ENCODE measurements around the gene SRC. TPM values are rescaled to one million over a fixed set of nuclear protein-coding genes. Genes with fewer than 3 reads are reported as not detected.

SRC gene
- polyA plus RNA-seq, 1 donor (not counting 4 experiments of a cell fraction or from before 2014, with no cell fraction given), result 22.8 TPM

DNA sequence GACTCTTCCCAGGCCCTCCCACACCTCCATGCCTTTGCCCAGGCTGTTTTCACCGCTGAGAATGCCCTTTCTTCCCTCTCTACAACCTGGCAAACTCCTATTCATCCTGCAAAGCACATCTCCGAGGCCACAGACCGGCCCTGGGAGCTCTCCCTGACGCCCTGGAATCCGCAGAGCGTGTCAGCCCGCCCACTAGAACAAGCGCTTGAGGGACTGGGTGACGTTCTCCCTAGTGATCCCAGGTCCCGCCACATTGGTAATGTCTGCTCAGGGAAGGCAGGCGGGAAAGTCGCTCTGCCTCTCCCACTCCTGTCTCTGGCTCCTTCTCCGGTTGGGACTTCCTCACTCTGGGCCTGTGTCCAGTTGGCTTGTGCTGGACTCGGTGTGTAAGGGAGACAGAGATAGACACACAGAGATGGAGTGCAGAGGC, 61.6 kb downstream of the SRC start:
- no peak overlapping the region for H3K27ac ChIP-seq (ENCODE audit: control insufficient read depth, insufficient read depth, low read length)
- no peaks in the 10 kb centered on the region for H3K9me1 ChIP-seq (ENCODE audit: control insufficient read depth, extremely low read depth, insufficient read depth, low read length)
- H2AFZ ChIP-seq (ENCODE audit: control insufficient read depth, low read length), result no peak overlapping the region
- H4K20me1 ChIP-seq (ENCODE audit: control insufficient read depth, extremely low read depth, insufficient read depth, low read length), result peaks cover 5% of the 10 kb centered on the region
- H3K4me3 ChIP-seq (ENCODE audit: control insufficient read depth in 2 of 3, extremely low read depth in 1 of 3, insufficient read depth in 2 of 3, low read depth in 1 of 3, low read length in 3 of 3), result no peak overlapping the region
- peak overlapping the region; percentile 90 for H3K4me2 ChIP-seq (ENCODE audit: control insufficient read depth, extremely low read depth, insufficient read depth, low read depth, low read length)
- TF ChIP-seq EZH2 (IDR thresholded peaks at IDR 0.05; ENCODE audit: low read length) (no peak), CTCF (optimal IDR thresholded peaks at IDR 0.05 in 1 of 3, IDR thresholded peaks at IDR 0.05 in 1 of 3, conservative IDR thresholded peaks at IDR 0.05 in 1 of 3; ENCODE audit: extremely low read depth in 1 of 3, insufficient read depth in 2 of 3, low read length in 3 of 3) (no peak)
- FAIRE-seq, result no peak
- DNase-seq (ENCODE audit: low read depth, low spot score), result no peak
- dilution Hi-C loops (cut with MboI; ENCODE audit: extremely low pct_ligation_motif_present, low sequenced_read_pairs), result no loop called here
- peak overlapping the region; percentile 20 for H3K9ac ChIP-seq (ENCODE audit: control insufficient read depth, extremely low read depth, insufficient read depth, low read length)
- H3K9me3 ChIP-seq (ENCODE audit: control insufficient read depth, low read depth, low read length), result no peaks in the 10 kb centered on the region
- no peaks in the 10 kb centered on the region for H3K79me2 ChIP-seq (ENCODE audit: control insufficient read depth, insufficient read depth, low read length)
- H3K4me1 ChIP-seq (ENCODE audit: control insufficient read depth, extremely low read depth, insufficient read depth, low read length), result peaks cover 19% of the 10 kb centered on the region
- peaks cover 4 to 8% of the 10 kb centered on the region in 2 experiments for H3K36me3 ChIP-seq (ENCODE audit: control insufficient read depth in 2 of 2, extremely low read depth in 1 of 2, insufficient read depth in 2 of 2, low read length in 2 of 2)
- H3K27me3 ChIP-seq (ENCODE audit: control insufficient read depth, extremely low read depth, insufficient read depth, low read length), result peaks cover 42% of the 10 kb centered on the region

GRCh38 chr20:37408302-37409193, 62.6 kb downstream of the SRC start:
- no peak overlapping the region for H2AFZ ChIP-seq (ENCODE audit: control insufficient read depth, low read length)
- FAIRE-seq (no peak), DNase-seq (ENCODE audit: low read depth, low spot score) (no peak)
- no peak overlapping the region for H3K27ac ChIP-seq (ENCODE audit: control insufficient read depth, insufficient read depth, low read length)
- H3K4me2 ChIP-seq (ENCODE audit: control insufficient read depth, extremely low read depth, insufficient read depth, low read depth, low read length), result no peak overlapping the region
- TF ChIP-seq EZH2 (IDR thresholded peaks at IDR 0.05; ENCODE audit: low read length), result peak; percentile 18
- TF ChIP-seq CTCF (optimal IDR thresholded peaks at IDR 0.05 in 1 of 3, IDR thresholded peaks at IDR 0.05 in 1 of 3, conservative IDR thresholded peaks at IDR 0.05 in 1 of 3; ENCODE audit: extremely low read depth in 1 of 3, insufficient read depth in 2 of 3, low read length in 3 of 3), result no peak
- H3K36me3 ChIP-seq (ENCODE audit: control insufficient read depth in 2 of 2, extremely low read depth in 1 of 2, insufficient read depth in 2 of 2, low read length in 2 of 2), result peaks cover 3 to 5% of the 10 kb centered on the region in 2 experiments
- H3K9me3 ChIP-seq (ENCODE audit: control insufficient read depth, low read depth, low read length), result no peaks in the 10 kb centered on the region
- peaks cover 5% of the 10 kb centered on the region for H4K20me1 ChIP-seq (ENCODE audit: control insufficient read depth, extremely low read depth, insufficient read depth, low read length)
- no peaks in the 10 kb centered on the region for H3K79me2 ChIP-seq (ENCODE audit: control insufficient read depth, insufficient read depth, low read length)
- H3K9ac ChIP-seq (ENCODE audit: control insufficient read depth, extremely low read depth, insufficient read depth, low read length), result no peak overlapping the region
- H3K27me3 ChIP-seq (ENCODE audit: control insufficient read depth, extremely low read depth, insufficient read depth, low read length), result peaks cover 52% of the 10 kb centered on the region
- H3K4me3 ChIP-seq (ENCODE audit: control insufficient read depth in 2 of 3, extremely low read depth in 1 of 3, insufficient read depth in 2 of 3, low read depth in 1 of 3, low read length in 3 of 3), result no peak overlapping the region
- dilution Hi-C loops (cut with MboI; ENCODE audit: extremely low pct_ligation_motif_present, low sequenced_read_pairs), result no loop called here
- no peaks in the 10 kb centered on the region for H3K9me1 ChIP-seq (ENCODE audit: control insufficient read depth, extremely low read depth, insufficient read depth, low read length)
- H3K4me1 ChIP-seq (ENCODE audit: control insufficient read depth, extremely low read depth, insufficient read depth, low read length), result peaks cover 19% of the 10 kb centered on the region
